Stimulated activated CD8-positive, alpha-beta memory T cell treated with anti-CD3 and anti-CD28 coated beads, Interleukin-4, amount 100 ng/mL, for 48 hours (primary cell): ENCODE data around the gene ITPR2.
"Not testable (repeated sequence)": the region's sequence is repeated elsewhere in the genome, so short reads cannot be mapped to it uniquely, and the experiment has no call there.

ENCODE experiments used
- DNase-seq: peaks from one replicate; pipeline ENCODE4 v3.0.0-alpha.2; 2020

The ITPR2 gene

GRCh38 chr12:26430596-26430995 lies 402.4 kb downstream of the ITPR2 start:
- DNase-seq, result not testable (repeated sequence)

DNA sequence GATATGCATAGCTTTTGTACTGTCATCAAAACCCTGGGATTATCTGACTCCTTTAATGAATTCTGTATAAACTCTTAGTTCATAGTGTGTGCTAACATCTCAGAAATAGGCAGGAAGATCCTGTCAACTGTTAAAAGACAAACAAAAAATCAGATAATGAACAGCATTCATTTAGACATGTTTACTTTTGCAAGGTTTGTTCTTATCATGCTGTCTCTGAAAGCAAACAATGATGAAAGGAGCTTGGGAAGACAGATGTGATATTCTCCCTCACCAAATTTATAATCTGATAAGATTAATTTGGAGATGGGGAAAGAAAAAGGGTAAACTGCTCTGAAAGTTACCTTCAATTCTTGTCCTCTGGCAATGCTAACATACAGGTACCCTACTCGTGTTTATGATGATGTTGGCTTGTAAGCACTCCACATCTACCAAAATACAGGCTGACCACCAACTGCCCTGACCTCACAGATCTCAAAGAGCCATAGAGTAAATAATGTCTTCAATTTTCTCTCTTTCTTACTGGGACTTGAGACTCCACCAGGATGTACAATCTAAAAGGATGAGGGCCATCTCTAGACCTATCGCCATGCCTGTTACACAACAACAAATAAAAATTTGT lies 403.8 kb downstream of the ITPR2 start:
- DNase-seq, result no peak

DNA sequence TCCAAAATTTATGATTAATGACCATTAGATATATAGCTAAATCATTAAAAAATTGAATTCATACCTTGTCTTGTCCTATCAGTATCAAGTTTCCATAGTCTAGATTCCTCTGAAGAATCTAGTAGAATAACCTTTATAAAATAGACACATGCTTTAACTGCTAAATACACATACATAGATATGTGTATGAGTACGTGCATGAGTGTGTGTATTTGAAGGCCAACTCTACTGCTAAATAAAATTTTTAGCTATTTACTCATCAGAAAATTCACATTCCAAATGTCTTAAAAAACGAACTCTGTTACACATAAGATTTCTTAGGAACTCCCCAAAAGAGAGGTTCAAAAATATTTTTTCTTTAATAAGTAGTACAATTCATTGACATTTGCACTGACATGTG lies 404.6 kb downstream of the ITPR2 start:
- DNase-seq, result no peak

- DNase-seq, result no peak
These were observed 406.3 kb downstream of the ITPR2 start for GRCh38 chr12:26426652-26427051.

DNA sequence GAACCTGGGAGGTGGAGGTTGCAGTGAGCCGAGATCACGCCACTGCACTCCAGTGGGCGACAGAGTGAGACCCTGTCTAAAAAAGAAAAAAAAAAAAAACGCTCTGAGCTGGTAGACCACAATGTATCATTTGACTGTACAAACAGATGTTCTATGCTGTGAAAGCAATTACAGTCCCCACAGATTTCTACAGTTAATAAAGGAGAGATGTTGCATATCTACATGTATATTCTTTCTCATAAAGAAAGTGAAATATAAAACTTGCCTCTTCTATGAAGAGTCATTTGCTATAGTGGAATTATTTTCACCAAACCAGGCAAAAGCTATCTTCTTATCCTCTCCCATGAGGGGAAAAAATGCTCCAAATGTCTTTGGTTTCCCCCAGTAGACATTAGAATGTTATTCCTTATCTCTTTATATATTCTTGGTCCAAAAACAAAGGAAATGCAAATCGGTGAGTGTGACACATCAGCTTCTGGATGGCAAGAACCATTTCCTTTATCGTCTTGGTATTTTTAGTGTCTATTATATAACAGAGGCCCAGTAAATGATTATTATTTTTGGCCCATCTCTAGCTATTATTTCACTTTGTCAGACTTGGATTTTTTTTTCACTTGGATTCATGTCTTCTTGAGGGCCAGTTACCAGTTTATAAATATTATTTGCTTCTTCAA lies 407.3 kb downstream of the ITPR2 start:
- no peak for DNase-seq

GRCh38 chr12:26422839-26423398 lies 410.1 kb downstream of the ITPR2 start:
- no peak for DNase-seq

DNA sequence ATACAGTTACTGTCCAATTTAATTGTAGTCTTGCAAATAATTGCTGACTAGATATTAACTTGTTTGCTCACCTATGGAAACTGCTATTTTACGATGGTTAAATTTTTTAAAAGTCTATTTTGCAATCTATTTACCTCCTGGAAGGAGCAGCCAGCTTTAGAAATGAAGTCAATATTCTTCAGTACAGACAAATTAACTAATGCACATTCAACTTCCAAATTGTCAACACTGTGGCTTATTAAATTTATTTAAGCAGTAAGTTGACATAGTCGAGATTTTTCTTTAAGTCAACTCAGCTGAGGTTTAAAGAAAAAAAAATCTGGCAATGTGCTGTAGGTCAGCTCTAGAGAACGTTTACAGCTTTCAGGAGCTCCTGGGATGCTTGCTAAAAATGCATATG lies 416.4 kb downstream of the ITPR2 start:
- no peak for DNase-seq

DNA sequence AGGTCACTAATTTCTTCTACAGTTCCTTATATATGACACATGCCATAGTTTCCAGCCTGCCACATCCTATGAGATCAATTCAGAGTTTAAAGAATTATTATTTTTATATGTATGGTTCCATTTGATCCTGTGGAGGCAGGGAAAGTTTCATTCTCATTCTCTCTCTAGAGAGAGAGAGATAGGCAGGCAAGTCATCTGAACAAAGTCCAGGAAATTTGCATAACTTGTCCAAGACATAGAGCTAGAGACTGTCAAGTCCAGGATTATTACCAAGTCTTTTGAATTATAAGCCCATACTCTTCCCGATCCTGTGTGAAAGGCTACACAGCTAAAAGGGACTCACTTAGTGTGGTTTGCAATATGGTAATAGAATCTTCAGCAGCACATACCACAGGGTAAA lies 422.3 kb downstream of the ITPR2 start:
- DNase-seq, result no peak

- no peak for DNase-seq
These were observed 426.2 kb downstream of the ITPR2 start for GRCh38 chr12:26406813-26407212.

DNA sequence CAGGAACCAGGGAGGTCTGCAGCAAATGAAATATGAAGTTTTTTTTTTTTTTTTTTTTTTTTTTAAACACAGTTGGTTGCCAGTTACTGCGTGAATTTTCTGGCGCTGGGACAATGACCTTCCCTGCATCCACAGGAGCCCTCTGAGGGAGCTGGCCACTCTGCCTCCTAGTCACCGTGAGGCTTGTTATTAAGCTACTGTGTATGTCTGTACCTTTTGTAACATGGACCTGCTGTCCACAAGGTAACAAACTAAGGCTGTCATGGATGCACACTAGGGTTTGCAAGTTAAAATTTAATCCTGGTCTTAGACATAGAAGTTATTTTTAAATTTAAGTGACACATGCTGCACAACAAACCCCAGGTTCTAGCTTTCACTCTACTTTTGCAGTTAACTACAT lies 426.6 kb downstream of the ITPR2 start:
- no peak for DNase-seq

DNA sequence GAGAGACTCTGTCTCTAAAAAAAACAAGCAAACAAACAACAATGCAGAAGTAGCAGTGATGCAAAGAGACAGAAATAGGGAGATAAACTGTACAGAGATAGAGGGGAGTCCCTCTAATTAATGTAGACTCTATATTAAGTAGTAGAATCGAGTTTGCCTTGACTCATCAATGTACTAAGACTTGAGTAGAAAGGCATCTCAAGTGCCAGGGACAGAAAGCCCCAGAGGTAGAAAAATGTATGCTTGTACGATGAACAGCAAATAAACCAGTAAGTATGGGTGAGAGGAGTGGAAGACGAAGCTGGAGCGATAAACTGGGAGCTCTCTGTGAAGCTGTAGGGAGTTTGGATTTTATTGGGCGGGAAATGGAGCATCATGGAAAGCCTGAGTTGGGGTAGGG lies 429.4 kb downstream of the ITPR2 start:
- DNase-seq, result no peak

GRCh38 chr12:26402648-26403047 lies 430.3 kb downstream of the ITPR2 start:
- DNase-seq, result no peak

DNA sequence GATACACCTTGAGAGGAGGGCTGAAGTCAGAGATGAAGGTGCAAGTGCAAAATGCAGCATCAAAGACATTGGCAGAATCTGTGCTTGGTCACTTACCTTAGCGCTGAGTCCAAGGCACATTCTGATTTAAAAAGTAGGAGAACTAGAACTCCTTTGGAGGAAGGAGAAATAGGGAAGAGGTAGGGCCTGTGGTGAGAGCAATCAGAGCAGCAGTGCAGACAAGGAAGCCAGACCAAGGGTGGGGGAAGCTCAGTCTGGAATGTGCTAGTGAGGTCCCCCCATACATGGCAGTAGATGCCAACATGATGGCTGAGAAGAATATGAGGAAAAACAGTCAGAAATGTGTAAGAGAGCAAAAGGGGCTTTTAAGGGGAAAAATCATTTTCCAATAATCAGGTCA lies 431.1 kb downstream of the ITPR2 start:
- DNase-seq, result no peak

- no peak for DNase-seq
These were observed 432.4 kb downstream of the ITPR2 start for GRCh38 chr12:26400627-26401026.

- no peak for DNase-seq
These were observed 433.6 kb downstream of the ITPR2 start for GRCh38 chr12:26399381-26399780.

- no peak for DNase-seq
These were observed 436.6 kb downstream of the ITPR2 start for GRCh38 chr12:26396402-26396801.

DNA sequence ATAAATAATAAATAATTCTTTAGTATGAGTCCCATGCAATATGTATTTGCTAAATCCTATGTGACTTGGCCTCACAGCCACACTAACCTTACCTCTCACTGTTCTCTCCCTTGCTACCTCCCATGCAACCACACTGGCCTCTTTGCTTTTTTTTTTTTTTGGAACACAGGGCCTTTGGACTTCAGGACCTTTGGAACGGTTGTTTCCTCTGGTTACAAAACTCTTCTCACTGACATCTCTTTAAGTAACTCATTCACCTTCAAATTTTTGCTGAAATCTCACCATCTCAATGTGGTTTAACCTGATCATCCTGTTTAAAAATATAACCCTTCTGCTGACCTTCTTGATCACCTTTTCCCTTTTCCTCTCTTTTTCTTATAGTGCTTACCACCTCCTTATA lies 443.7 kb downstream of the ITPR2 start:
- no peak for DNase-seq

DNA sequence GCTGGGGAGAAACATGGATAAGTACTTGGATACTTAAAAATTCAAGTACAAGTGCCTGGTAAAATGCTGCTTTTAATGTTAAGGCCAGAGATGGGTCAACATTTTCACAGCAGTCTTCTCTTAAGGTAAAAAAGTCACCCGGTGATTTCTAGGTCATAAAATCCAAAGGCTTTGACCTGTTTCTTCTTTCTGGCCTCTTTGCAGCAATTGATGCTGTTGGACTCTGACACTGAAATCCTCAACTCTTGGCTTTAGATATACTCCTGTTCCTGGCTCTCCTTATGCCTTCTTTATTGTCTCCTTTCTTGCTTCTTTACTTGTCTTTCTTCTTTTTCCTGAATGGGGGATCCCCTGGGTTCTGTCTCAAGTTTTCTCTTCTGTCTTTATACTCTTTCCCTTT lies 448.5 kb downstream of the ITPR2 start:
- DNase-seq, result no peak

- DNase-seq, result no peak
These were observed 450.0 kb downstream of the ITPR2 start for GRCh38 chr12:26383041-26383440.

- DNase-seq, result no peak
These were observed 452.1 kb downstream of the ITPR2 start for GRCh38 chr12:26380897-26381296.

GRCh38 chr12:26379777-26380467 lies 453.1 kb downstream of the ITPR2 start:
- no peak for DNase-seq

DNA sequence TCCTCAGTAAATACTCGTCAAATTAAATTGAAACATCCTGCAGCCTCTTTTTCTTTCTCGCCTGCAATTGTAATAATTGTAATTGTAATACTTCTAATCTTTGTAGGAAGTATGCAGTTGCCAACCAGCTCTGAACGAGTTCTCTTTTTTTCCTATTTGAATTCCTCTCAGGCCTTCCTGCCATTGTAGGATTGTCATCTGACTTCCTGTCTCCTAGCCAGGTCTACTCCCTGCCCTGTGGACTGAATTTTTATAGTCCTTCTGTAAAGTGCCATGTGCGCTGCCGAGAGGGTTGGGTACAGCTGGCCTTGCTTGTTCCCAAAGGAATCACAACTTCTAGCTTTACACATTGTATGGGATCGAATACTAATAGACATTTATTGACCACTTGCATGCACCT lies 454.3 kb downstream of the ITPR2 start:
- DNase-seq, result no peak

GRCh38 chr12:26374934-26375680 lies 457.9 kb downstream of the ITPR2 start:
- DNase-seq, result no peak
